ENCODE results near the gene TBC1D3I. TPM values are rescaled to one million over a fixed set of nuclear protein-coding genes. Genes with fewer than 3 reads are reported as not detected.
"Not testable (repeated sequence)": the region's sequence is repeated elsewhere in the genome, so short reads cannot be mapped to it uniquely, and the experiment has no call there.

The TBC1D3I gene
- total RNA-seq (1 to 10 TPM in 1 of 5 experiments, under 1 TPM in 4; 0.16 to 1.1 (median 0.59) TPM), polyA plus RNA-seq (under 1 TPM in 1 of 2 donors, not detected in 1; 0.19 TPM), total RNA-seq (not detected)

GRCh38 chr17:36264470-36264869, at the start of gene TBC1D3I:
Gene TBC1D3I, minus strand, starts transcription at chr17:36264570. Its CDS starts 1,585 bp downstream, at chr17:36262985.
- H3K4me1 ChIP-seq (ENCODE audit: control insufficient read depth in 2 of 2, insufficient read depth in 2 of 2, low read length in 2 of 2); H3K36me3 Mint-ChIP-seq; H3K27me3 ChIP-seq (ENCODE audit: control insufficient read depth in 2 of 2, insufficient read depth in 2 of 2, low read length in 2 of 2); H3K4me1 Mint-ChIP-seq; H3K27me3 Mint-ChIP-seq; H3K9me3 Mint-ChIP-seq; CTCF ChIA-PET; H3K36me3 ChIP-seq (ENCODE audit: control insufficient read depth in 2 of 3, insufficient read depth in 3 of 3, low read length in 3 of 3); H3K9me3 ChIP-seq (ENCODE audit: control insufficient read depth in 2 of 3, low read length in 3 of 3); H3K4me3 Mint-ChIP-seq; intact Hi-C loops (cut with micrococcal nuclease); POLR2A ChIA-PET; ATAC-seq; DNase-seq; H3K27ac Mint-ChIP-seq; H3K27ac ChIP-seq (ENCODE audit: low read depth, low read length); H3K4me3 ChIP-seq (ENCODE audit: low read length): not testable (repeated sequence)

- H3K4me1 ChIP-seq (ENCODE audit: control insufficient read depth in 2 of 2, insufficient read depth in 2 of 2, low read length in 2 of 2); H3K9me3 ChIP-seq (ENCODE audit: control insufficient read depth in 2 of 3, low read length in 3 of 3); H3K27ac Mint-ChIP-seq; H3K4me3 ChIP-seq (ENCODE audit: low read length); H3K27ac ChIP-seq (ENCODE audit: low read depth, low read length); ATAC-seq; H3K4me3 Mint-ChIP-seq; H3K36me3 Mint-ChIP-seq; H3K27me3 ChIP-seq (ENCODE audit: control insufficient read depth in 2 of 2, insufficient read depth in 2 of 2, low read length in 2 of 2); DNase-seq; H3K27me3 Mint-ChIP-seq; CTCF ChIA-PET; POLR2A ChIA-PET; intact Hi-C loops (cut with micrococcal nuclease); H3K4me1 Mint-ChIP-seq; H3K36me3 ChIP-seq (ENCODE audit: control insufficient read depth in 2 of 3, insufficient read depth in 3 of 3, low read length in 3 of 3); H3K9me3 Mint-ChIP-seq: not testable (repeated sequence)
Observed at GRCh38 chr17:36295161-36295560, 30.8 kb upstream of the TBC1D3I start.

- ATAC-seq; H3K36me3 ChIP-seq (ENCODE audit: control insufficient read depth in 2 of 3, insufficient read depth in 3 of 3, low read length in 3 of 3); H3K4me3 ChIP-seq (ENCODE audit: low read length); H3K4me1 Mint-ChIP-seq; intact Hi-C loops (cut with micrococcal nuclease); CTCF ChIA-PET; H3K4me1 ChIP-seq (ENCODE audit: control insufficient read depth in 2 of 2, insufficient read depth in 2 of 2, low read length in 2 of 2); POLR2A ChIA-PET; DNase-seq; H3K27ac Mint-ChIP-seq; H3K27me3 Mint-ChIP-seq; H3K4me3 Mint-ChIP-seq; H3K27ac ChIP-seq (ENCODE audit: low read depth, low read length); H3K9me3 Mint-ChIP-seq; H3K36me3 Mint-ChIP-seq; H3K27me3 ChIP-seq (ENCODE audit: control insufficient read depth in 2 of 2, insufficient read depth in 2 of 2, low read length in 2 of 2); H3K9me3 ChIP-seq (ENCODE audit: control insufficient read depth in 2 of 3, low read length in 3 of 3): not testable (repeated sequence)
Observed at GRCh38 chr17:36289965-36290612, 25.7 kb upstream of the TBC1D3I start.

- H3K27me3 ChIP-seq (ENCODE audit: control insufficient read depth in 2 of 2, insufficient read depth in 2 of 2, low read length in 2 of 2); DNase-seq; H3K4me3 Mint-ChIP-seq; H3K27ac ChIP-seq (ENCODE audit: low read depth, low read length); H3K36me3 Mint-ChIP-seq; CTCF ChIA-PET; POLR2A ChIA-PET; H3K27ac Mint-ChIP-seq; intact Hi-C loops (cut with micrococcal nuclease); H3K4me1 Mint-ChIP-seq; H3K4me1 ChIP-seq (ENCODE audit: control insufficient read depth in 2 of 2, insufficient read depth in 2 of 2, low read length in 2 of 2); H3K9me3 ChIP-seq (ENCODE audit: control insufficient read depth in 2 of 3, low read length in 3 of 3); ATAC-seq; H3K4me3 ChIP-seq (ENCODE audit: low read length); H3K27me3 Mint-ChIP-seq; H3K36me3 ChIP-seq (ENCODE audit: control insufficient read depth in 2 of 3, insufficient read depth in 3 of 3, low read length in 3 of 3); H3K9me3 Mint-ChIP-seq: not testable (repeated sequence)
Observed at GRCh38 chr17:36284219-36284618, 19.8 kb upstream of the TBC1D3I start.

GRCh38 chr17:36283256-36283655, 18.9 kb upstream of the TBC1D3I start:
- H3K36me3 Mint-ChIP-seq; H3K4me3 Mint-ChIP-seq; H3K9me3 ChIP-seq (ENCODE audit: control insufficient read depth in 2 of 3, low read length in 3 of 3); ATAC-seq; H3K27me3 Mint-ChIP-seq; H3K4me3 ChIP-seq (ENCODE audit: low read length); H3K4me1 Mint-ChIP-seq; H3K4me1 ChIP-seq (ENCODE audit: control insufficient read depth in 2 of 2, insufficient read depth in 2 of 2, low read length in 2 of 2); H3K9me3 Mint-ChIP-seq; H3K27me3 ChIP-seq (ENCODE audit: control insufficient read depth in 2 of 2, insufficient read depth in 2 of 2, low read length in 2 of 2); H3K27ac ChIP-seq (ENCODE audit: low read depth, low read length); CTCF ChIA-PET; POLR2A ChIA-PET; intact Hi-C loops (cut with micrococcal nuclease); H3K27ac Mint-ChIP-seq; DNase-seq; H3K36me3 ChIP-seq (ENCODE audit: control insufficient read depth in 2 of 3, insufficient read depth in 3 of 3, low read length in 3 of 3): not testable (repeated sequence)

GRCh38 chr17:36242046-36242445, 22.3 kb downstream of the TBC1D3I start:
- ATAC-seq; H3K4me1 ChIP-seq (ENCODE audit: control insufficient read depth in 2 of 2, insufficient read depth in 2 of 2, low read length in 2 of 2); H3K36me3 ChIP-seq (ENCODE audit: control insufficient read depth in 2 of 3, insufficient read depth in 3 of 3, low read length in 3 of 3); H3K4me3 ChIP-seq (ENCODE audit: low read length); H3K27ac Mint-ChIP-seq; DNase-seq; H3K27me3 Mint-ChIP-seq; intact Hi-C loops (cut with micrococcal nuclease); H3K9me3 Mint-ChIP-seq; H3K27me3 ChIP-seq (ENCODE audit: control insufficient read depth in 2 of 2, insufficient read depth in 2 of 2, low read length in 2 of 2); POLR2A ChIA-PET; H3K36me3 Mint-ChIP-seq; H3K27ac ChIP-seq (ENCODE audit: low read depth, low read length); H3K9me3 ChIP-seq (ENCODE audit: control insufficient read depth in 2 of 3, low read length in 3 of 3); CTCF ChIA-PET; H3K4me3 Mint-ChIP-seq; H3K4me1 Mint-ChIP-seq: not testable (repeated sequence)

- H3K4me3 Mint-ChIP-seq; intact Hi-C loops (cut with micrococcal nuclease); H3K4me1 ChIP-seq (ENCODE audit: control insufficient read depth in 2 of 2, insufficient read depth in 2 of 2, low read length in 2 of 2); H3K9me3 ChIP-seq (ENCODE audit: control insufficient read depth in 2 of 3, low read length in 3 of 3); H3K27ac Mint-ChIP-seq; H3K27ac ChIP-seq (ENCODE audit: low read depth, low read length); H3K9me3 Mint-ChIP-seq; H3K4me3 ChIP-seq (ENCODE audit: low read length); H3K36me3 Mint-ChIP-seq; H3K36me3 ChIP-seq (ENCODE audit: control insufficient read depth in 2 of 3, insufficient read depth in 3 of 3, low read length in 3 of 3); POLR2A ChIA-PET; H3K27me3 ChIP-seq (ENCODE audit: control insufficient read depth in 2 of 2, insufficient read depth in 2 of 2, low read length in 2 of 2); ATAC-seq; H3K27me3 Mint-ChIP-seq; H3K4me1 Mint-ChIP-seq; CTCF ChIA-PET; DNase-seq: not testable (repeated sequence)
Observed at GRCh38 chr17:36229644-36230043, 34.7 kb downstream of the TBC1D3I start.
